GM10847 (cell line): ENCODE data around the gene PRKAR1B.

ENCODE experiments used
- POLR2A ChIP-seq: IDR thresholded peaks from 2 replicates; pipeline ENCODE4 v1.6.1; 2011; ENCODE audit not compliant: insufficient read length; ENCODE audit errors: extremely low read depth

PRKAR1B gene

GRCh38 chr7:517774-518629 is 209.1 kb downstream of the PRKAR1B start:
- TF ChIP-seq POLR2A = no peak

DNA sequence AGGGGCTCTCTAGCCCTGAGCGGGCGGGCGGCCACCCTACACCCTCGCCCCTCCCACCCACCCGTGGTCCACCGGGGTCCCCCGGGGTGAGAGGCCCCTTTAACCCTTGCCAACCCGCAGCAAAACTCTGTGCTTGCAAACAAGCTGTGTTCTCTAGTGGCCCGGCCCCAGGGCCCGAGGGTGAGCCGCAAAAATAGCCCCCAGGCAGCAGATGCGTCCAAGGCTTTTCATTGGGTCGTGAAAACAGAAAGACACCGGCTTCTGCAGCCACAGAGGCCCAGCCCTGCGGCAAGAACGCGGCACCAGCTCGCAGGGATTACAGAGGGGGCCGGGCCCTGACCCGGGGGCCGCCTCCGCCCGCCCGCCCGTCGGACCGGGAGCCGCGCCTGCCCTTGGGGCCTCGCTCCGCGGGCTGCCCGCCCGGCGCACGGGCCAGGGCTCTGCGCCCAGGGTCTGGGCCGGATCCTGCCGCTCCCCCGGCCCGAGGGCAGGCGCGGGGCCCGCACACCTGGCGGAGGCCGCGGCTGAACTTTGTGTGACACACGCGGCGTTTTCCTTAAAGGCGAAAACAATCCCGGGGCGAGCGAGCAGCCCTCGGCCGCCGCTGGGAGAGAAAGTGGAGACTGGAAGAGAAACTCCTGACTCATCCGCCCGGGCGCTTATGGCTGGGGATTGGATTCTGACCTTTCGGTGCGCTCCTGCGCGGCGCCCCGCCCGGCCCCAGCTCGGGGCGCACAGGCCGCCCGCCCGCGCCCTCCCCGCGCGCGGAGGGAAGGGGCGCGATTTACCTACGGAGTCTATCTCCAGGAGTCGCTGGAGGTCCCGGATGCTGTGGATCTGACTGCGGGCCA is 210.2 kb downstream of the PRKAR1B start:
- TF ChIP-seq POLR2A = no peak

GRCh38 chr7:516216-516605 is 210.9 kb downstream of the PRKAR1B start:
- TF ChIP-seq POLR2A = no peak

DNA sequence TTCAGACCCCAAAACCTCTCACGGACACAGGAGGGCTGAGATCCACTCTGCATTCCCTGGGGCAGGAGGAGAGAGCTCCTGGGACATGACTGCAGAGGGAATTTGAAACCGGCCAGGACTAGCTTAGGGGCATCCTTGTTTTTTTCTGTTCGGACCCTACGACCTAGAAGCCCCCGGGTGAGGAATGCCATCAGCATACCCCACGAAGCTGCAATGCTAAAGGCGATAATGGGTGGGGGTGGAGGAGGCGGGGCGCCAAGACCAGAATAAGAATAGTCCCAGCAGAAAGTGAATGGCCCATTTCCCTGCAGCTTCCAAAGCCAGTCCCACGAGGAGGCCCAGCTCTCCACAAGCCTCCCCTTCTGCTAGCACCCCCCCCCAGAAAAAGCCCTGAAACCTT is 211.5 kb downstream of the PRKAR1B start:
- TF ChIP-seq POLR2A = no peak

DNA sequence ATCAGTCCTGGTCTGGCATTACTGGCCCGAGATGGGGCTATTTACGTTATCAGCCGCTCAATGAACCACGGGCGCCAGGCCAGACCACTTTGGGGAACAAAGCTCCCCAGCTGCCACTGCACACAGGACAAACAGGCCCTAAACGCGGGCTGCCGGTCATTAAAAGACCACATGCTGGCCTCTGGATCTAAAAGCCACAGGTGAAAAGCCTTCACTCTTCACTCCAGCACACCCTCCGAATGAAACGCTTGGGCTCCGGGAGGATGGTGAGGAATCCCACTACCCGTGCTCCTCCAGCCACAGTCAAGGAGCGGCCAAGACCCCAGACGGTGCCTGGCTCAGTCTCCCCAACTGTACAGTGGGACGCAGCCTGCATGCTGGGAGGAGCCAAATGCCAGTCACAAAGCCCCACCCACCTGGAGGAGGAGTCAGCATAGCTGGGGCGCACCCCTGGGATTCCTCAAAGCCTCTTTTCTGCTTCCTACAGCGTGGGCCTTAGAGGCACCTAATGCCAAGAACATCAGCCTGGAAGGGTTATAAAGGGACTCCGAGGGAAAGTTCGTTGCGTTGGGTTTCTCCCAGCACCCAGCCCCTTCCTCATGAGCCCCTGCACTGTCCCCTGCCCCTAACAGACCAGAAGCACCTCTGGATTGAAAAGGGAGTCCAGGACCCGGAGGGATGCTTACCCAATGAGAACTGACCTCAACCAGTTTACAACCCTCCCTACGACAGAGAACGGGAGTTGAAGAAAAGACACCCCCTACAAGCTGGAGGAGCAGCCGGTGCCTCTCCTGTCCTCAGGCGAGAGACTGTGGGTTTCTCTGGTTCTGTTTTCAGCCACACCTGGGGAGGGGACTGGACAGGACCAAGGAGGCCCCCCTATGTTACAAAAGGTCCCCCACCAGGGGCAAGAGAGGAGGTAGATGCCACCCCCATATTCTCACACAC is 212.2 kb downstream of the PRKAR1B start:
- no peak for TF ChIP-seq POLR2A

DNA sequence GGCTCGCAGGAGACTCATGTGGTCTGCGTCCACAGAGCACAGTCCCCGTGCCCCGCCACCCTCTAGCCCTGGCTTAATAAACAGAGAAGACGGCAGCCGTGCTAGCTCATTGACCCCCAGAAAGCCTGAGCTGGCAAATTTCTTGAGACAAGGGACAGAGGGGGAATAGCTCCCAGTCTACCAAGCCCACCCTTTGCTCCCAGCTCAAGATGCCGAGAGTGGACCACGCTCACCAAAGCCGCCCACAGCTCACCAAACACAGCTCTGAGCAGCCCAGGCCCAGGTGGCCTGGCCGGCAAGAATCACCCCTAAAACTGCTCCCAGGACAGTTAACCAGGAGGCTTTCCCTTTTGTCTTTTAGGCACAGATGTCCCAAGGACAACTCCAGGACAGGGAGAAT is 212.8 kb downstream of the PRKAR1B start:
- TF ChIP-seq POLR2A = no peak

GRCh38 chr7:513521-514166 is 213.4 kb downstream of the PRKAR1B start:
- no peak for TF ChIP-seq POLR2A

- TF ChIP-seq POLR2A = no peak
Observed at GRCh38 chr7:512541-513311, 214.4 kb downstream of the PRKAR1B start.

- TF ChIP-seq POLR2A = no peak
Observed at GRCh38 chr7:512146-512510, 215.0 kb downstream of the PRKAR1B start.

GRCh38 chr7:511476-512145 is 215.5 kb downstream of the PRKAR1B start:
- no peak for TF ChIP-seq POLR2A

DNA sequence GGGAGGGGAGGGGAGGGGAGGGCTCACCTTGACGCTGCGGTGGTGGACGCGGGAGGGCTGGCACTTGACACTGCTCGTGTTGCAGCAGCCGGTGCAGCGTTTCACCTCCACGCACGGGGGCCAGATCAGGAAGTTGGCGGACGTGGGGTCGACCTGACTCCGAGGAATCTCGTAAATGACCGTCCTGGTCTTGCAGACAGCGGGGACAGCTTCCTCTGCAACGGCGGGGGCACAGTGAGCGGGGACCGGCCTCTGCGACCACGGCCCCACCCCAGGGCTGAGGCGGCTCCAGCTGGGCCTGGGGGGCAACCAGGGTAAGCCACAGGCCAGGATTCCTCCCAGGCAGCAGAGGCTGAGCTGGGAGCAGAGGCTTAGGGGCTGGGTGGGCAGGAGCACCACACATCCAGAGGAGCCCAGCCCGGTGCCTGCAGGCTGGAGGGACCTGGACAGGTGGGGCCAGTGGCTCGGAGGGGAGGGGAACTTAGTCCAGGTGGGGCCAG is 216.2 kb downstream of the PRKAR1B start:
- no peak for TF ChIP-seq POLR2A

GRCh38 chr7:510131-510481 is 217.0 kb downstream of the PRKAR1B start:
- no peak for TF ChIP-seq POLR2A

- TF ChIP-seq POLR2A = no peak
Observed at GRCh38 chr7:509426-510130, 217.5 kb downstream of the PRKAR1B start.
